Liver (tissue), 9 donors: ENCODE measurements around the gene HIVEP2. TPM values are rescaled to one million over a fixed set of nuclear protein-coding genes. Genes with fewer than 3 reads are reported as not detected.

Experiments
- DNase-seq: peaks from one replicate; pipeline ENCODE4 v3.0.0-alpha.2; 2017; ENCODE audit warnings: low spot score
- H3K27ac ChIP-seq, 2 donors: one replicate each; pipeline ENCODE4 v1.7.0; 2013; ENCODE audit warnings: inconsistent platforms in 2 of 2, low read length in 2 of 2, control low read depth in 1 of 2, low read depth in 1 of 2, mild to moderate bottlenecking in 1 of 2
- H3K27me3 ChIP-seq, 4 donors: one replicate each; pipeline versions ENCODE4 v1.6.1 to v1.7.0; 2013; ENCODE audit warnings: low read length in 3 of 4, inconsistent platforms in 1 of 4, mild to moderate bottlenecking in 1 of 4, moderate library complexity in 1 of 4; ENCODE audit not compliant: control insufficient read depth in 4 of 4, insufficient read depth in 4 of 4
- H3K36me3 ChIP-seq, 4 donors: one replicate each; pipeline versions ENCODE4 v1.6.1 to v1.7.0; 2013; ENCODE audit warnings: low read length in 3 of 4, mild to moderate bottlenecking in 3 of 4, low read depth in 1 of 4, moderate library complexity in 1 of 4; ENCODE audit not compliant: control insufficient read depth in 4 of 4, insufficient read depth in 3 of 4
- H3K4me1 ChIP-seq, 4 donors: one replicate each; pipeline versions ENCODE4 v1.6.1 to v1.7.0; 2013; ENCODE audit warnings: low read length in 3 of 4, mild to moderate bottlenecking in 3 of 4, moderate library complexity in 1 of 4; ENCODE audit not compliant: control insufficient read depth in 4 of 4, insufficient read depth in 4 of 4
- H3K4me3 ChIP-seq, 3 donors: one replicate each; pipeline versions ENCODE4 v1.6.1 to v1.7.0; 2013; ENCODE audit warnings: low read length in 3 of 3, control low read depth in 1 of 3, low read depth in 1 of 3, mild to moderate bottlenecking in 1 of 3
- H3K9ac ChIP-seq, 2 donors: one replicate each; pipeline ENCODE4 v1.7.0; 2013; ENCODE audit warnings: low read length in 2 of 2, mild to moderate bottlenecking in 2 of 2, moderate library complexity in 2 of 2, control low read depth in 1 of 2, low read depth in 1 of 2
- H3K9me3 ChIP-seq, 4 donors: one replicate each; pipeline versions ENCODE4 v1.6.1 to v1.7.0; 2013; ENCODE audit warnings: low read length in 3 of 4; ENCODE audit not compliant: control insufficient read depth in 4 of 4
- EGR1 ChIP-seq, 2 donors: IDR thresholded peaks; 2 replicates each; pipeline ENCODE4 v1.6.1; 2016 to 2018; ENCODE audit warnings: antibody characterized with exemption in 2 of 2, low read depth in 2 of 2
- FOXA2 ChIP-seq: IDR thresholded peaks from 2 replicates; pipeline ENCODE4 v1.6.1; 2016; ENCODE audit warnings: antibody characterized with exemption
- GABPA ChIP-seq, 2 donors: IDR thresholded peaks in 1 of 2; conservative IDR thresholded peaks in 1 of 2; 2 replicates each; pipeline ENCODE4 v1.6.1; 2016; ENCODE audit warnings: antibody characterized with exemption in 2 of 2, mild to moderate bottlenecking in 1 of 2, moderate library complexity in 1 of 2
- HNF4A ChIP-seq, 2 donors: conservative IDR thresholded peaks; 2 replicates each; pipeline ENCODE4 v1.6.1; 2016; ENCODE audit warnings: antibody characterized with exemption in 2 of 2, mild to moderate bottlenecking in 2 of 2
- HNF4G ChIP-seq: IDR thresholded peaks from 2 replicates; pipeline ENCODE4 v1.6.1; 2016; ENCODE audit warnings: antibody characterized with exemption
- JUND ChIP-seq, 2 donors: IDR thresholded peaks; 2 replicates each; pipeline ENCODE4 v1.6.1; 2016; ENCODE audit warnings: antibody characterized with exemption in 2 of 2
- NR2F2 ChIP-seq: IDR thresholded peaks from 2 replicates; pipeline ENCODE4 v1.6.1; 2016; ENCODE audit warnings: antibody characterized with exemption
- RAD21 ChIP-seq, 2 donors: IDR thresholded peaks; 2 replicates each; pipeline ENCODE4 v1.6.1; 2016; ENCODE audit warnings: antibody characterized with exemption in 2 of 2, mild to moderate bottlenecking in 2 of 2
- SP1 ChIP-seq: IDR thresholded peaks from 2 replicates; pipeline ENCODE4 v1.6.1; 2018; ENCODE audit warnings: antibody characterized with exemption, mild to moderate bottlenecking
- TAF1 ChIP-seq: conservative IDR thresholded peaks from 2 replicates; pipeline ENCODE4 v1.6.1; 2016; ENCODE audit warnings: antibody characterized with exemption, mild to moderate bottlenecking
- YY1 ChIP-seq: IDR thresholded peaks from 2 replicates; pipeline ENCODE4 v1.6.1; 2016; ENCODE audit warnings: antibody characterized with exemption, mild to moderate bottlenecking
- WGBS: extraction: QIAGEN DNeasy Blood & Tissue Kit; methylation state at CpG from one replicate; pipeline ENCODE4 v1.1.7; 2013; 5-methylcytosine and 5-hydroxymethylcytosine counted together
- polyA plus RNA-seq, 2 donors: library from polyadenylated mRNA; stranded (reverse) in 1 of 2; unstranded in 1 of 2; fragments of 200-250 nt in 1 of 2; fragments of >200 nt in 1 of 2; fragmentation: Nextera tagmentation in 1 of 2; extraction: Ambion mirVana in 1 of 2; gene quantifications; one replicate each; pipeline versions ENCODE4 v1.2.1 to v1.2.3, GENCODE V29; 2013 to 2015
- total RNA-seq, 2 donors: library from RNA; depleted of rRNA; stranded (reverse); fragments of >200 nt; gene quantifications; one replicate each; pipeline ENCODE4 v1.2.3, GENCODE V29; 2014
- TF ChIP-seq, protein P1 (sequence below): IDR thresholded peaks from 2 replicates; pipeline ENCODE4 v1.6.1; 2016; ENCODE audit warnings: antibody characterized with exemption
- TF ChIP-seq, protein P2 (sequence below): IDR thresholded peaks from 2 replicates; pipeline ENCODE4 v1.6.1; 2016; ENCODE audit warnings: antibody characterized with exemption
- TF ChIP-seq, protein P3 (sequence below): IDR thresholded peaks from 2 replicates; pipeline ENCODE4 v1.6.1; 2016; ENCODE audit warnings: antibody characterized with exemption, mild to moderate bottlenecking
- TF ChIP-seq, protein P4 (sequence below): IDR thresholded peaks from 2 replicates; pipeline ENCODE4 v1.6.1; 2016; ENCODE audit warnings: antibody characterized with exemption
- TF ChIP-seq, protein P5 (sequence below): fragments of 150-350 bp; IDR thresholded peaks from 2 replicates; pipeline ENCODE4 v1.5.1; 2017; ENCODE audit warnings: improper control_type of control experiment, low read depth, low read length; ENCODE audit not compliant: missing input control
- donor health status: healthy.
- donor health status: healthy.
- donor health status: healthy.
- donor health status: healthy.
- donor health status: healthy.

The HIVEP2 gene
- total and polyA plus RNA-seq, 4 donors, result 0.82 to 6.6 (median 1.3) TPM

DNA sequence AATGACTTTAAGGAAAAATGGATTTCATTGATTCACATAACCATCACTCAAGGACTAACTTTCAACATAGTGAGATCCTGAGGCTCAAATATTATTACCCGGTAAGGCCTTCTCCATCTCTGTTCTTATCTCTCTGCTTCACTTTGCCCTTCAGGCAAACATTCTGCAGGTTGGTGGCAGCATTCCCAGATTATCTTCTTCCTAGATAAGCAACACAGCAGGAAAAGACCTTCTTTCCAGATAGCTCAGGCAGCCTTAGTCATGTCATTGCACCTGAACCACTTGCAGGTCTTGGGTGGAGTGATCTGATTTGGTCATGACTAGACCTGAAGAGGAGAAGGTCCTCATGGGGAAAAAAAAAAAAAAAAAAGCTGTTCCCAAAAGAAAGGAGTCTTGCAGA, 5.3 kb upstream of the HIVEP2 start:
- no peak overlapping the region for H3K4me3 ChIP-seq
- H3K4me1 ChIP-seq, result peaks cover 0 to 8% (median 4%) of the 10 kb centered on the region in 4 donors
- no peak for TF ChIP-seq TAF1
- TF ChIP-seq FOXA2, result no peak
- TF ChIP-seq, protein P1, sequence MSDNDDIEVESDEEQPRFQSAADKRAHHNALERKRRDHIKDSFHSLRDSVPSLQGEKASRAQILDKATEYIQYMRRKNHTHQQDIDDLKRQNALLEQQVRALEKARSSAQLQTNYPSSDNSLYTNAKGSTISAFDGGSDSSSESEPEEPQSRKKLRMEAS, result no peak
- no peak for TF ChIP-seq JUND (IDR thresholded peaks at IDR 0.05)
- TF ChIP-seq, protein P2, sequence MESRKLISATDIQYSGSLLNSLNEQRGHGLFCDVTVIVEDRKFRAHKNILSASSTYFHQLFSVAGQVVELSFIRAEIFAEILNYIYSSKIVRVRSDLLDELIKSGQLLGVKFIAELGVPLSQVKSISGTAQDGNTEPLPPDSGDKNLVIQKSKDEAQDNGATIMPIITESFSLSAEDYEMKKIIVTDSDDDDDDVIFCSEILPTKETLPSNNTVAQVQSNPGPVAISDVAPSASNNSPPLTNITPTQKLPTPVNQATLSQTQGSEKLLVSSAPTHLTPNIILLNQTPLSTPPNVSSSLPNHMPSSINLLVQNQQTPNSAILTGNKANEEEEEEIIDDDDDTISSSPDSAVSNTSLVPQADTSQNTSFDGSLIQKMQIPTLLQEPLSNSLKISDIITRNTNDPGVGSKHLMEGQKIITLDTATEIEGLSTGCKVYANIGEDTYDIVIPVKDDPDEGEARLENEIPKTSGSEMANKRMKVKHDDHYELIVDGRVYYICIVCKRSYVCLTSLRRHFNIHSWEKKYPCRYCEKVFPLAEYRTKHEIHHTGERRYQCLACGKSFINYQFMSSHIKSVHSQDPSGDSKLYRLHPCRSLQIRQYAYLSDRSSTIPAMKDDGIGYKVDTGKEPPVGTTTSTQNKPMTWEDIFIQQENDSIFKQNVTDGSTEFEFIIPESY, result no peak
- TF ChIP-seq YY1, result no peak
- TF ChIP-seq RAD21 (IDR thresholded peaks at IDR 0.05), result no peak
- TF ChIP-seq, protein P3, sequence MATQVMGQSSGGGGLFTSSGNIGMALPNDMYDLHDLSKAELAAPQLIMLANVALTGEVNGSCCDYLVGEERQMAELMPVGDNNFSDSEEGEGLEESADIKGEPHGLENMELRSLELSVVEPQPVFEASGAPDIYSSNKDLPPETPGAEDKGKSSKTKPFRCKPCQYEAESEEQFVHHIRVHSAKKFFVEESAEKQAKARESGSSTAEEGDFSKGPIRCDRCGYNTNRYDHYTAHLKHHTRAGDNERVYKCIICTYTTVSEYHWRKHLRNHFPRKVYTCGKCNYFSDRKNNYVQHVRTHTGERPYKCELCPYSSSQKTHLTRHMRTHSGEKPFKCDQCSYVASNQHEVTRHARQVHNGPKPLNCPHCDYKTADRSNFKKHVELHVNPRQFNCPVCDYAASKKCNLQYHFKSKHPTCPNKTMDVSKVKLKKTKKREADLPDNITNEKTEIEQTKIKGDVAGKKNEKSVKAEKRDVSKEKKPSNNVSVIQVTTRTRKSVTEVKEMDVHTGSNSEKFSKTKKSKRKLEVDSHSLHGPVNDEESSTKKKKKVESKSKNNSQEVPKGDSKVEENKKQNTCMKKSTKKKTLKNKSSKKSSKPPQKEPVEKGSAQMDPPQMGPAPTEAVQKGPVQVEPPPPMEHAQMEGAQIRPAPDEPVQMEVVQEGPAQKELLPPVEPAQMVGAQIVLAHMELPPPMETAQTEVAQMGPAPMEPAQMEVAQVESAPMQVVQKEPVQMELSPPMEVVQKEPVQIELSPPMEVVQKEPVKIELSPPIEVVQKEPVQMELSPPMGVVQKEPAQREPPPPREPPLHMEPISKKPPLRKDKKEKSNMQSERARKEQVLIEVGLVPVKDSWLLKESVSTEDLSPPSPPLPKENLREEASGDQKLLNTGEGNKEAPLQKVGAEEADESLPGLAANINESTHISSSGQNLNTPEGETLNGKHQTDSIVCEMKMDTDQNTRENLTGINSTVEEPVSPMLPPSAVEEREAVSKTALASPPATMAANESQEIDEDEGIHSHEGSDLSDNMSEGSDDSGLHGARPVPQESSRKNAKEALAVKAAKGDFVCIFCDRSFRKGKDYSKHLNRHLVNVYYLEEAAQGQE, result no peak
- TF ChIP-seq GABPA (IDR thresholded peaks at IDR 0.05 in 1 of 2, conservative IDR thresholded peaks at IDR 0.05 in 1 of 2), result no peak
- no peak for TF ChIP-seq EGR1 (IDR thresholded peaks at IDR 0.05; ENCODE audit: low read depth in 2 of 2)
- TF ChIP-seq, protein P4, sequence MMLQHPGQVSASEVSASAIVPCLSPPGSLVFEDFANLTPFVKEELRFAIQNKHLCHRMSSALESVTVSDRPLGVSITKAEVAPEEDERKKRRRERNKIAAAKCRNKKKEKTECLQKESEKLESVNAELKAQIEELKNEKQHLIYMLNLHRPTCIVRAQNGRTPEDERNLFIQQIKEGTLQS, result no peak
- TF ChIP-seq HNF4G, result no peak
- TF ChIP-seq SP1, result no peak
- H3K9me3 ChIP-seq, result no peaks in the 10 kb centered on the region
- DNase-seq, result no peak
- no peak overlapping the region for H3K9ac ChIP-seq
- whole genome bisulfite sequencing, result 72% methylated on average over 1 of the region's 1 CpG
- H3K36me3 ChIP-seq, result no peaks in the 10 kb centered on the region
- H3K27ac ChIP-seq, result no peak overlapping the region
- H3K27me3 ChIP-seq, result no peaks in the 10 kb centered on the region

DNA sequence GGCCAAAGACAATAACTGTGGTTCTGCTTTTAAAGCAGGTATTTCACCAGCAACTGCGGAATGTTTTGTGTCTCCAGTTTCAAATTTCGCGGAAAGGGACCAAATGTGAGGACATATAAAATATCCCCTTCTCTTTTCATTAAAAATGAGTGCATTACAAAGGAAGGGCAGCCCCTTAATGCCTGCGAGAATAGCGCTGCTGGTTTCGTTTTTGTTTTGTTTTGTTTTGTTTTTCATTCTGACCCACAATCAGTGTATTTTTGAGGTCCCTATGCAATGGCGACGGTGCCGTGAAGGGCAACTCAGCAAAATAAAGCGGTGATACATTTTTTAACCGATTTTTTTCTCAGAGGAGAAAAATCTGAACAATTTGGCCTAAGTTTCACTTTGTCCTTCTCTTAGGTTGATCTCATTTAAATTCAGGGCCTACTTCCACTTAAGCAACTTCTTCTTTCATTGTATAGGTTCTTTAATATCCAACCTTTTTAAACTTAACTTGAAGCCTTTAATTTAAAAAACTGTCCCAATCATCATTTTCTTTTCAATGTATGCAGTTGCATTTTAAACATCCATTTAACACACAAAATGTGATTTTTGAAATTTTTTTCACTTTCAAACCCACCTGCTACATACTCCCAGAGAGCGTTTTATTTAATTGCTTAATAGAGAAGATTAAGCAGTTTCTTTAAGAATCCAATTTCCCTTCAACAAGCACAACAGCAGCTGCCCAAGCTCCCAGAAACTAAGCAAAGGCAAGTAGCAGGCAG, 2.9 kb upstream of the HIVEP2 start:
- Histone ChIP-seq H3K9ac (peak overlapping the region; percentile 74 to 90), H3K27ac (peak overlapping the region; percentile 100), H3K36me3 (no peaks in the 10 kb centered on the region), H3K4me3 (peak overlapping the region; percentile 49 to 95 (median 65)), H3K27me3 (no peaks in the 10 kb centered on the region), H3K4me1 (peaks cover 0 to 8% (median 5%) of the 10 kb centered on the region in 4 donors), H3K9me3 (no peaks in the 10 kb centered on the region)
- WGBS, result 9% methylated on average over 12 of the region's 12 CpGs
- no peak for DNase-seq
- TF ChIP-seq, protein P3, result peak; percentile 47
- TF ChIP-seq JUND (IDR thresholded peaks at IDR 0.05) (peak in 1 of 2 donors; percentile 28), GABPA (IDR thresholded peaks at IDR 0.05 in 1 of 2, conservative IDR thresholded peaks at IDR 0.05 in 1 of 2) (no peak), NR2F2 (peak; percentile 35), YY1 (peak; percentile 65), RAD21 (IDR thresholded peaks at IDR 0.05) (peak in 1 of 2 donors; percentile 35), HNF4A (conservative IDR thresholded peaks at IDR 0.05) (peak in 1 of 2 donors; percentile 2)
- TF ChIP-seq, protein P5, sequence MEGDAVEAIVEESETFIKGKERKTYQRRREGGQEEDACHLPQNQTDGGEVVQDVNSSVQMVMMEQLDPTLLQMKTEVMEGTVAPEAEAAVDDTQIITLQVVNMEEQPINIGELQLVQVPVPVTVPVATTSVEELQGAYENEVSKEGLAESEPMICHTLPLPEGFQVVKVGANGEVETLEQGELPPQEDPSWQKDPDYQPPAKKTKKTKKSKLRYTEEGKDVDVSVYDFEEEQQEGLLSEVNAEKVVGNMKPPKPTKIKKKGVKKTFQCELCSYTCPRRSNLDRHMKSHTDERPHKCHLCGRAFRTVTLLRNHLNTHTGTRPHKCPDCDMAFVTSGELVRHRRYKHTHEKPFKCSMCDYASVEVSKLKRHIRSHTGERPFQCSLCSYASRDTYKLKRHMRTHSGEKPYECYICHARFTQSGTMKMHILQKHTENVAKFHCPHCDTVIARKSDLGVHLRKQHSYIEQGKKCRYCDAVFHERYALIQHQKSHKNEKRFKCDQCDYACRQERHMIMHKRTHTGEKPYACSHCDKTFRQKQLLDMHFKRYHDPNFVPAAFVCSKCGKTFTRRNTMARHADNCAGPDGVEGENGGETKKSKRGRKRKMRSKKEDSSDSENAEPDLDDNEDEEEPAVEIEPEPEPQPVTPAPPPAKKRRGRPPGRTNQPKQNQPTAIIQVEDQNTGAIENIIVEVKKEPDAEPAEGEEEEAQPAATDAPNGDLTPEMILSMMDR, result no peak
- TF ChIP-seq, protein P2, result peak; percentile 25
- TF ChIP-seq, protein P4, result no peak
